LHCN-M2 (cell line): ENCODE data around the gene KCNAB2. TPM values are rescaled to one million over a fixed set of nuclear protein-coding genes. Genes with fewer than 3 reads are reported as not detected.
"Not testable (repeated sequence)": the region's sequence is repeated elsewhere in the genome, so short reads cannot be mapped to it uniquely, and the experiment has no call there.

ENCODE experiments used
- DNase-seq: peaks from one replicate; pipeline ENCODE4 v3.0.0-alpha.2; 2012; ENCODE audit warnings: low read depth
- total RNA-seq: library from RNA; depleted of rRNA; stranded (reverse); fragments of >200 nt; gene quantifications from 2 replicates; pipeline ENCODE4 v1.2.3, GENCODE V29; 2014

KCNAB2 gene
- total RNA-seq, 1 experiment from 2014 or later = 1.0 TPM

GRCh38 chr1:6053206-6053546 lies 7.5 kb downstream of the KCNAB2 start:
- no peak for DNase-seq

- DNase-seq = no peak
Measured at GRCh38 chr1:6054596-6054995, 8.9 kb downstream of the KCNAB2 start.

GRCh38 chr1:6056572-6056948 lies 10.9 kb downstream of the KCNAB2 start:
- DNase-seq = no peak

- DNase-seq = no peak
Measured at GRCh38 chr1:6057170-6057845, 11.6 kb downstream of the KCNAB2 start.

- no peak for DNase-seq
Measured at GRCh38 chr1:6059866-6060265, 14.2 kb downstream of the KCNAB2 start.

- no peak for DNase-seq
Measured at GRCh38 chr1:6062670-6063069, 17.0 kb downstream of the KCNAB2 start.

GRCh38 chr1:6063532-6064053 lies 17.9 kb downstream of the KCNAB2 start:
- not testable (repeated sequence) for DNase-seq

- no peak for DNase-seq
Measured at GRCh38 chr1:6065093-6065858, 19.6 kb downstream of the KCNAB2 start.

GRCh38 chr1:6066680-6067079 lies 21.0 kb downstream of the KCNAB2 start:
- DNase-seq = no peak

GRCh38 chr1:6068073-6068472 lies 22.4 kb downstream of the KCNAB2 start:
- no peak for DNase-seq

- DNase-seq = no peak
Measured at GRCh38 chr1:6068932-6069331, 23.2 kb downstream of the KCNAB2 start.

GRCh38 chr1:6069573-6069972 lies 23.9 kb downstream of the KCNAB2 start:
- no peak for DNase-seq

- no peak for DNase-seq
Measured at GRCh38 chr1:6070450-6070974, 24.8 kb downstream of the KCNAB2 start.

GRCh38 chr1:6071219-6071618 lies 25.5 kb downstream of the KCNAB2 start:
- no peak for DNase-seq

- DNase-seq = no peak
Measured at GRCh38 chr1:6072774-6073479, 27.2 kb downstream of the KCNAB2 start.

GRCh38 chr1:6073480-6074053 lies 27.9 kb downstream of the KCNAB2 start:
- no peak for DNase-seq

GRCh38 chr1:6074192-6074901 lies 28.7 kb downstream of the KCNAB2 start:
- no peak for DNase-seq

- DNase-seq = no peak
Measured at GRCh38 chr1:6075748-6076147, 30.1 kb downstream of the KCNAB2 start.

GRCh38 chr1:6077061-6077460 lies 31.4 kb downstream of the KCNAB2 start:
- DNase-seq = not testable (repeated sequence)

GRCh38 chr1:6077506-6077905 lies 31.8 kb downstream of the KCNAB2 start:
- no peak for DNase-seq

GRCh38 chr1:6077919-6078318 lies 32.2 kb downstream of the KCNAB2 start:
- DNase-seq = no peak
